ENCODE measurements around the gene SALL2.

Gene SALL2

DNA sequence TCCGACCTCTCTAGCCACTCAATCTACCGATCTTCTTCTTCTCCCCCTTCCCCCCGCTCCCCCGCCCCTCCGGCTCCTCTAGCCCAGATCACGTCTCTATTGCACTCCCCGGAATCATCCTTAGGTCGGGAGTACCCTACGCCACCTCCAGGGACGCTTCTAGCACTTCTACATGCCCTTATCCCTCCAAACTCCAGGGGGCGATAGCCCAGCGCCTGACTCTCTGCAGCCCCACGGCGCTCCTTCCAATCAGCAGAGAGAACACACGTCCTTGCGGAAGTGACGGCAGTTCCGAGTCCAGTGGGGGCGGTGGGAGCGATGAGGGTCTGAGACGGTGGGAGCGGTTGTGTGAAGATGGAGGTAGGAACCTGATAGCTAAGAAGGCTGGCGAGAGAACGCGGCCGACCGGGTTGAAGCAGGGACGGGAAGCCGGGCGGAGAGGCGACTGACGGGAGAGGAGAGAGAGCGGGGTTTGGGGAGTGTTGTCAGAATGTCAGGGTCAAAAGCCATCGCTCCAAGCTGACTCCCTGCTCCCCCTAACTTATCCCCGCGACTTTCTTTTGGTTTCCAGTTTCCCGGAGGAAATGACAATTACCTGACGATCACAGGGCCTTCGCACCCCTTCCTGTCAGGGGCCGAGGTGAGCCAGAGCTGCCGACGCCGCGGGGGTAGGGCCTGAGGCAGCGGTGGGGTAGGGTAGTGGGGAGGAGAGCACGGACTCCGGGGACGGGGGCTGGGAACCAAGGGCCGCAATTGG lies 49.0 kb downstream of the SALL2 start, which contains the start of the genes RAB2B and TOX4:
Gene RAB2B (minus strand): TSS at position 35 of the 757 bp plus-strand sequence. CDS start 87 bp downstream, outside the sequence.
Gene TOX4 (plus strand): TSS at position 271 of the 757 bp plus-strand sequence. CDS start 84 bp downstream, at position 355.
- ChIA-PET POLR2A (interaction anchor here (1.5 to 2.1 kb wide), 2 partner anchors 34 to 40 kb away, joined by 4 to 8 read pairs; partner anchors contain the start of gene METTL3), CTCF (interaction anchor here (1.0 to 10.5 kb wide), 15 partner anchors 12 to 79 kb away, joined by 3 to 107 read pairs (median 6); partner anchors contain the start of genes CHD8, METTL3 and SALL2)
- TF ChIP-seq, protein P1, sequence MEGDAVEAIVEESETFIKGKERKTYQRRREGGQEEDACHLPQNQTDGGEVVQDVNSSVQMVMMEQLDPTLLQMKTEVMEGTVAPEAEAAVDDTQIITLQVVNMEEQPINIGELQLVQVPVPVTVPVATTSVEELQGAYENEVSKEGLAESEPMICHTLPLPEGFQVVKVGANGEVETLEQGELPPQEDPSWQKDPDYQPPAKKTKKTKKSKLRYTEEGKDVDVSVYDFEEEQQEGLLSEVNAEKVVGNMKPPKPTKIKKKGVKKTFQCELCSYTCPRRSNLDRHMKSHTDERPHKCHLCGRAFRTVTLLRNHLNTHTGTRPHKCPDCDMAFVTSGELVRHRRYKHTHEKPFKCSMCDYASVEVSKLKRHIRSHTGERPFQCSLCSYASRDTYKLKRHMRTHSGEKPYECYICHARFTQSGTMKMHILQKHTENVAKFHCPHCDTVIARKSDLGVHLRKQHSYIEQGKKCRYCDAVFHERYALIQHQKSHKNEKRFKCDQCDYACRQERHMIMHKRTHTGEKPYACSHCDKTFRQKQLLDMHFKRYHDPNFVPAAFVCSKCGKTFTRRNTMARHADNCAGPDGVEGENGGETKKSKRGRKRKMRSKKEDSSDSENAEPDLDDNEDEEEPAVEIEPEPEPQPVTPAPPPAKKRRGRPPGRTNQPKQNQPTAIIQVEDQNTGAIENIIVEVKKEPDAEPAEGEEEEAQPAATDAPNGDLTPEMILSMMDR (IDR thresholded peaks at IDR 0.05; ENCODE audit: insufficient read depth, low read length, missing control alignments): peak; percentile 97
- peak within 1 kb of the TSS; percentile 94 for H3K4me3 ChIP-seq (ENCODE audit: low read depth, low read length)
- peak; percentile 94 for DNase-seq (ENCODE audit: low read depth, low spot score)

DNA sequence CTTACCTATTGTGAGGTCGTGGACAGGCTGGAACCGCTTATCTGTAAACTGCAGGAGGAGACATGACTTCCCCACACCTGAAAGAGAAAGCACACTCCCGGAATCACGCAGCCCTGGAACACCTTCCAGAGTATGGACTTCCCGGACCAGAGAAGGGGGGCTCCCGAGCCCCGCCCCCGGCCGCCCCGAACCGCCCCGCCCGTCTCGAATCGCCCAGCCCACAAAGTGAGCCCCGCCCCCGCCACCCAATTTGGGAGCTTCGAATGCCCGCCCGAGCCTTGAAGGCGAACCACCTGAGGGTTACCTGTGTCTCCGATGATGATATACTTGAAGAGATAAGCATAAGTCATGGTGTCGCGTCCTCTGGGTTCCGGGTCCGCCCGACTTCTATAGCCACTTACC lies 49.6 kb downstream of the SALL2 start:
- TF ChIP-seq, protein P1 (IDR thresholded peaks at IDR 0.05; ENCODE audit: insufficient read depth, low read length, missing control alignments): no peak
- ChIA-PET POLR2A (interaction anchor here (0.9 to 2.1 kb wide), 3 partner anchors 10 to 39 kb away, joined by 4 to 8 read pairs (median 4); partner anchors contain the start of gene METTL3), CTCF (interaction anchor here (0.6 to 10.5 kb wide), 11 partner anchors 11 to 94 kb away, joined by 3 to 107 read pairs (median 18); partner anchors contain the start of genes CHD8, METTL3 and SALL2)
- no peak for DNase-seq (ENCODE audit: low read depth, low spot score)
- H3K4me3 ChIP-seq (ENCODE audit: low read depth, low read length): peak overlapping the region; percentile 94

DNA sequence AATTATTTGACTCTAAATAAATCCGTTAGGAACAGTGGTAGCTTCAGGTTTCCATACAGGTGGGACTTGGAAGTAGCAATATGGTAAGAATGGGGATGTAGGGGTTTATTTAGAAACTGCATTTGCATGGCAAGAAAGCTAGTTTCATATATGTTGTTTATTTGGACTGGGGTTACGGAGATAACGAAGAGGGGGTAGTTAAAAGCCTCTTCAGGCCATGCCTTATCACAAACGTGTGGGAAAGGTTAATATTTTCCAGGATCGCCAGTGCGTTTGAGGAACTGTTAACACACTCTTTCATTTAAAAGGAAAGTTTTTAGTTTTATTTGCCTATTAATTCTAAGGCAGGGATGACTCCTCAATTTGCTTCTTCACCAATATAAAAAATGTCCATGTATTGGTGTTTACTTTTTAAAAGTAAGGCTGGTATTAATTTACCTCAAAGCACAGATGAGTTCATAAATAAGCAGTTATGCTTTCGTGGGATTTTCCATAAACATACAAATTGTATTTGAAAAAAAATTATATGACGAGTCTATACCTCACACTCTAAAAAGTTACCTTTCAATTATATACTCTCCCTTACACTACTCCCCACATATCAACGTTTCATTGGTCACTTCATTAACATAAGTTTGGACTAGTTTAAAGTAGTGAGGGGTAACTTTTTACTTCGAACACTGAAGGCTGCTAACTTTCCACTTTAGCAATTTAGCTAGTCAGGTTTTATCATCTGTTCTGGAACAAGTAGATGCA lies 50.2 kb downstream of the SALL2 start:
- DNase-seq (ENCODE audit: low read depth, low spot score): no peak
- TF ChIP-seq, protein P1 (IDR thresholded peaks at IDR 0.05; ENCODE audit: insufficient read depth, low read length, missing control alignments): no peak
- POLR2A ChIA-PET: interaction anchor here (0.9 to 1.5 kb wide), 2 partner anchors 10 to 39 kb away, joined by 4 read pairs; no protein-coding TSS in a partner anchor
- peak overlapping the region; percentile 94 for H3K4me3 ChIP-seq (ENCODE audit: low read depth, low read length)
- CTCF ChIA-PET: interaction anchor here (0.6 to 10.5 kb wide), 12 partner anchors 11 to 93 kb away, joined by 3 to 107 read pairs (median 12); partner anchors contain the start of genes CHD8, METTL3 and SALL2

Data from AG04449 (cell line).